Coronary artery (tissue), 2 donors: ENCODE data around the gene CDH5.
A peak's percentile ranks its signal among the peaks of the same experiment; 100 is the strongest.

Experiments used
- DNase-seq: peaks from one replicate; pipeline ENCODE4 v3.0.0-alpha.2; 2017; ENCODE audit warnings: low spot score
- H3K27ac ChIP-seq, 2 donors: fragments of 200-600 bp; sonication (generic); one replicate each; pipeline ENCODE4 v1.5.1; 2016 to 2019
- H3K4me3 ChIP-seq: fragments of 200-600 bp; sonication (generic); 2 replicates; pipeline ENCODE4 v1.5.1; 2016; ENCODE audit warnings: mild to moderate bottlenecking, moderate library complexity
- CTCF ChIP-seq: fragments of 200-600 bp; sonication (generic); IDR thresholded peaks from one replicate; pipeline ENCODE4 v1.5.1; 2019; ENCODE audit warnings: antibody characterized with exemption

CDH5 gene

GRCh38 chr16:66367968-66368891 is 1.7 kb downstream of the CDH5 start:
- no peak for TF ChIP-seq CTCF
- H3K27ac ChIP-seq = peak overlapping the region in 1 of 2 donors; percentile 79
- DNase-seq = no peak
- H3K4me3 ChIP-seq = peak overlapping the region; percentile 62

DNA sequence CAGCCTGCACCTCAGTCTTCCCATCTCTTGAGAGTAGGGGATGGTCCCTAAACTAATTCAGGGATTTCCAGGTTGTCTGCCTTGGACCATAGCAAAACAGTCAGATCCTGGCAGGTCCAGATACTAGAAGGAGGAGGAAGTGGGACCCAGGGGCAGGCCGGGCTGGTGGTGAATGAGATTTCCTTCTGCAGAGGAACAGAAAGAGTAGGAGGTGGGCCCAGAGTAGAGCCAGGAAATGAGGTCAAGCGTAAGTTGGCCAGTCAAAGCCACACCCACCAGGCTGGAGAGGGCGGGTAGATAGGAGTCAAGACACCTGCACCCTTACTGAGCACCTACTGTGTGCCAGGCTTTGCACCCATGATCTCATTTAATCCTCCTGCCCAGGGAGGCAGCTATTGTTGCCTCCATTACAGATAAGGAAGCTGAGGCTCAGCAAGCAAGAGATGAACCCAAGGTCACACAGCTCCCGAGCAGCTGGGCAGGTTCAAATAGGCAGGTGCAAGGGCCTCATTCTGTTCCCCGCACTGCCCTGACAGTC is 2.6 kb downstream of the CDH5 start:
- TF ChIP-seq CTCF = no peak
- no peak for DNase-seq
- Histone ChIP-seq H3K4me3 (peak overlapping the region; percentile 62), H3K27ac (peak overlapping the region in 1 of 2 donors; percentile 79)

GRCh38 chr16:66370786-66371684 is 4.5 kb downstream of the CDH5 start:
- no peak for TF ChIP-seq CTCF
- Histone ChIP-seq H3K4me3 (no peak overlapping the region), H3K27ac (peak overlapping the region in 1 of 2 donors; percentile 18)
- DNase-seq = peak; percentile 62

DNA sequence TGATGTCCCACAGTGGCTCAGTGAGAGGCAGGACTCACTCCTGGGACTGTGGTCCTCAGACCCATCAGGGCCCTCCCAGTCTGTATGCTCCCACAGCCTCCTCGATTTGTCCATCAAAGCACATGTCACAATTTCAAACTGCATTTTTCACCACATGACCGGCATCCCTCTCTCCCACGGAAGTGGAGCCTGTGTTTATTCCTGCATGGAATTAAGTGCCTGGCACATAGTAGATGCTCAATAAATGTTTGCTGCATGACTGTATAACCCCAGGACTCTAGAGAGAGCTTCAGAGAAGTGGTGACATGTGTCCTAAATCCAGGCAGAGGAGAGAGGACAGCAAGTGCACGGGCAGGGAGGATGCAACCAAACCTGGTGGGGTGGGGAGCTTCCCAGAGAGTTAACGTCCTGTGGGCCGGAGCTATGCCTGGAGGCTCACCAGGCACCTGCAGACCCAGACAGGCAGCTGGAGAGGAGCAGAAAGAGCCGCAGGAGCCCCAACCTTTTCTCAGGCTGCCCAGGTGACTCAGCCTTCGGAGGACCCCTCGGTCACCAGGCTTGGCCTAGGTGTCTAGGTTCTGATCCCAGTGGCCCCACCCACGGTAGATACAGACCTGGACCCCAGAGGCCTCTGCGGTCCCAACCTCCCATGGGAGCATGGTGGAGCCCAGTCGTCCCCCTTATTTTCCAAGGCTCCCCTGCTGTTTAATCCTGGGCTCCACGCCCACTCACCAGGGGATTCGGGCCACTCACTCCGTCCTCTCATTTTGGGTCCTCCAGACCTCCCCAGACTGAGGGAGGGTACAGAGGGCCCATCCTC is 5.8 kb downstream of the CDH5 start:
- peak; percentile 64 for DNase-seq
- H3K4me3 ChIP-seq = no peak overlapping the region
- TF ChIP-seq CTCF = no peak
- H3K27ac ChIP-seq = no peak overlapping the region

DNA sequence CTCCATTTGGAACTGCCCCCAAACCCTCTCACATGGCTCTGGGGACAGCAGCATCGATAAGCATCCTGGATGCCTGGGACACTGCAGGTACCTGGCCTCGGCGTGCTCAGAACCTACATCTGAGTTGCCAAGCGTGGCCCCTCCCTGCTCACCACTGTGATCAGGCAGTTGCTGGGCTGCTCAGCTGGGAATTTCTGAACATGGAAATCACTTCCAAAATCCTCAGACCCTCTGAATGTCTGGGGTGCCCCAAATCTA is 6.3 kb downstream of the CDH5 start:
- TF ChIP-seq CTCF = no peak
- no peak for DNase-seq
- no peak overlapping the region for H3K27ac ChIP-seq
- H3K4me3 ChIP-seq = no peak overlapping the region

- DNase-seq = no peak
- H3K4me3 ChIP-seq = no peak overlapping the region
- H3K27ac ChIP-seq = no peak overlapping the region
- TF ChIP-seq CTCF = no peak
Measured at GRCh38 chr16:66373667-66374066, 7.2 kb downstream of the CDH5 start.
